IMR-90 (cell line): ENCODE measurements around the gene WASL. TPM values are rescaled to one million over a fixed set of nuclear protein-coding genes. Genes with fewer than 3 reads are reported as not detected.

ENCODE experiments used
- ATAC-seq: fragments of 200-7000 bp; cut with Tn5 transposase; 2 replicates; pipeline ENCODE4 v1.9.1; 2020; ENCODE audit warnings: low read depth, mild to moderate bottlenecking, moderate library complexity
- BruUV-seq: library from RNA; stranded (reverse); fragments of 400-500 nt; replicated peaks from 2 replicates; lab custom pipeline; 2021; lab: Mats Ljungman, UMichigan
- CTCF ChIA-PET: fragments of 300-600 bp; formaldehyde crosslinking; extraction: SDS; loops from one replicate; lab custom pipeline; 2021; ENCODE audit warnings: antibody characterized with exemption; lab: Yijun Ruan, JAX
- POLR2A ChIA-PET: fragments of 300-600 bp; sonication (Branson Sonifier 250); formaldehyde crosslinking; loops from one replicate; lab custom pipeline; 2022; ENCODE audit warnings: antibody characterized with exemption; ENCODE audit not compliant: unreplicated experiment; lab: Charles Lee
- DNase-seq: peaks from one replicate; pipeline ENCODE4 v3.0.0; 2013
- H2AFZ ChIP-seq: replicated peaks from 2 replicates; pipeline ENCODE3; 2013; ENCODE audit warnings: low read length, mild to moderate bottlenecking; ENCODE audit not compliant: poor library complexity
- H2AK5ac ChIP-seq: 2 replicates; pipeline ENCODE4 v1.6.1; 2013; ENCODE audit warnings: low read depth, low read length, inconsistent platforms
- H2AK9ac ChIP-seq: replicated peaks from 2 replicates; pipeline ENCODE3; 2013; ENCODE audit warnings: mild to moderate bottlenecking, low read depth, low read length, moderate library complexity; ENCODE audit not compliant: poor library complexity
- H2BK120ac ChIP-seq: 2 replicates; pipeline ENCODE4 v1.6.1; 2013; ENCODE audit warnings: low read depth, low read length, inconsistent platforms
- H2BK15ac ChIP-seq: 3 replicates; pipeline ENCODE4 v1.6.1; 2013; ENCODE audit warnings: low read depth, low read length, inconsistent platforms
- H2BK20ac ChIP-seq: 2 replicates; pipeline ENCODE4 v1.6.1; 2013; ENCODE audit warnings: low read depth, mild to moderate bottlenecking, inconsistent platforms, low read length, moderate library complexity
- H2BK5ac ChIP-seq: 2 replicates; pipeline ENCODE4 v1.6.1; 2013; ENCODE audit warnings: mild to moderate bottlenecking, low read depth, low read length, inconsistent platforms; ENCODE audit not compliant: poor library complexity, severe bottlenecking
- H3K14ac ChIP-seq: replicated peaks from 2 replicates; pipeline ENCODE4 v1.6.1; 2013; ENCODE audit warnings: low read depth, low read length, inconsistent platforms
- H3K18ac ChIP-seq: 2 replicates; pipeline ENCODE4 v1.6.1; 2013; ENCODE audit warnings: low read depth, low read length, control low read depth
- H3K23ac ChIP-seq: 2 replicates; pipeline ENCODE4 v1.6.1; 2013; ENCODE audit warnings: low read depth, low read length, inconsistent platforms
- H3K27ac ChIP-seq: 2 replicates; pipeline ENCODE4 v1.5.1; 2013; ENCODE audit warnings: mild to moderate bottlenecking, control low read depth, low read length; ENCODE audit not compliant: insufficient read depth
- H3K27me3 ChIP-seq: 2 replicates; pipeline ENCODE4 v1.6.1; 2013; ENCODE audit warnings: low read length; ENCODE audit not compliant: control insufficient read depth, insufficient read depth
- H3K36me3 ChIP-seq: 2 replicates; pipeline ENCODE4 v1.6.1; 2013; ENCODE audit warnings: low read length, mixed read lengths; ENCODE audit not compliant: control insufficient read depth, insufficient read depth
- H3K4ac ChIP-seq: 2 replicates; pipeline ENCODE4 v1.6.1; 2013; ENCODE audit warnings: low read depth, low read length, inconsistent platforms
- H3K4me1 ChIP-seq: 2 replicates; pipeline ENCODE4 v1.6.1; 2013; ENCODE audit warnings: low read length, mixed read lengths; ENCODE audit not compliant: control insufficient read depth, insufficient read depth
- H3K4me2 ChIP-seq: 2 replicates; pipeline ENCODE4 v1.6.1; 2013; ENCODE audit warnings: low read depth, mild to moderate bottlenecking, control low read depth, low read length, moderate library complexity
- H3K4me3 ChIP-seq: 2 replicates; pipeline ENCODE4 v1.5.1; 2013; ENCODE audit warnings: low read depth, mild to moderate bottlenecking, control low read depth, low read length, moderate library complexity; ENCODE audit not compliant: insufficient read depth
- H3K56ac ChIP-seq: 2 replicates; pipeline ENCODE4 v1.6.1; 2013; ENCODE audit warnings: low read length, inconsistent platforms; ENCODE audit not compliant: insufficient read depth; ENCODE audit errors: extremely low read depth
- H3K79me1 ChIP-seq, 2 experiments: 2 replicates each; pipeline ENCODE4 v1.6.1; 2013; ENCODE audit warnings: low read length in 2 of 2, inconsistent platforms in 1 of 2, low read depth in 1 of 2
- H3K9ac ChIP-seq: 2 replicates; pipeline ENCODE4 v1.6.1; 2013; ENCODE audit warnings: low read depth, low read length, control low read depth
- H3K9me1 ChIP-seq: 2 replicates; pipeline ENCODE4 v1.6.1; 2013; ENCODE audit warnings: low read length, inconsistent platforms; ENCODE audit not compliant: insufficient read depth
- H3K9me3 ChIP-seq: 2 replicates; pipeline ENCODE4 v1.6.1; 2013; ENCODE audit warnings: low read length; ENCODE audit not compliant: control insufficient read depth, insufficient read depth
- H4K20me1 ChIP-seq: 2 replicates; pipeline ENCODE4 v1.6.1; 2013; ENCODE audit warnings: low read length, inconsistent platforms; ENCODE audit not compliant: insufficient read depth
- H4K5ac ChIP-seq: 2 replicates; pipeline ENCODE4 v1.6.1; 2013; ENCODE audit warnings: mild to moderate bottlenecking, low read depth, low read length, control low read depth
- H4K8ac ChIP-seq, 2 experiments: 2 replicates each; pipeline ENCODE4 v1.6.1; 2013; ENCODE audit warnings: low read depth in 2 of 2, low read length in 2 of 2, control low read depth in 1 of 2, inconsistent platforms in 1 of 2
- H4K91ac ChIP-seq: 2 replicates; pipeline ENCODE4 v1.6.1; 2013; ENCODE audit warnings: low read depth, low read length, inconsistent platforms; ENCODE audit not compliant: insufficient read depth
- BHLHE40 ChIP-seq: fragments of 150-350 bp; IDR thresholded peaks from 2 replicates; pipeline ENCODE4 v1.6.1; 2016; ENCODE audit warnings: mild to moderate bottlenecking, low read depth, low read length
- CEBPB ChIP-seq: IDR thresholded peaks from 2 replicates; pipeline ENCODE4 v1.6.1; 2012; ENCODE audit warnings: low read depth, low read length, improper control_type of control experiment
- CHD1 ChIP-seq: IDR thresholded peaks from 2 replicates; pipeline ENCODE4 v1.6.1; 2012; ENCODE audit warnings: low read depth, low read length, improper control_type of control experiment
- ELK1 ChIP-seq: fragments of 150-350 bp; IDR thresholded peaks from 2 replicates; pipeline ENCODE4 v1.6.1; 2016; ENCODE audit warnings: low read depth, mild to moderate bottlenecking, low read length, moderate library complexity, borderline replicate concordance
- FOS ChIP-seq: fragments of 150-350 bp; IDR thresholded peaks from 2 replicates; pipeline ENCODE4 v1.6.1; 2016; ENCODE audit warnings: low read depth, low read length
- MAFK ChIP-seq: IDR thresholded peaks from 2 replicates; pipeline ENCODE4 v1.6.1; 2012; ENCODE audit warnings: low read depth, low read length, improper control_type of control experiment
- MAZ ChIP-seq: IDR thresholded peaks from 2 replicates; pipeline ENCODE4 v1.6.1; 2012; ENCODE audit warnings: low read depth, mild to moderate bottlenecking, low read length, improper control_type of control experiment, moderate library complexity, borderline replicate concordance
- MXI1 ChIP-seq: IDR thresholded peaks from 2 replicates; pipeline ENCODE4 v1.6.1; 2012; ENCODE audit warnings: low read depth, mild to moderate bottlenecking, low read length, moderate library complexity, borderline replicate concordance
- NFE2L2 ChIP-seq: fragments of 150-350 bp; IDR thresholded peaks from 2 replicates; pipeline ENCODE4 v1.6.1; 2016; ENCODE audit warnings: low read depth, mild to moderate bottlenecking, low read length
- POLR2A ChIP-seq: IDR thresholded peaks from 2 replicates; pipeline ENCODE4 v1.6.1; 2012; ENCODE audit warnings: mild to moderate bottlenecking, low read depth, low read length
- RAD21 ChIP-seq: IDR thresholded peaks from 2 replicates; pipeline ENCODE4 v1.6.1; 2012; ENCODE audit warnings: low read length, improper control_type of control experiment
- RCOR1 ChIP-seq: IDR thresholded peaks from 2 replicates; pipeline ENCODE4 v1.6.1; 2012; ENCODE audit warnings: mild to moderate bottlenecking, low read length, improper control_type of control experiment; ENCODE audit not compliant: insufficient replicate concordance
- RFX5 ChIP-seq: IDR thresholded peaks from 2 replicates; pipeline ENCODE4 v1.8.0; 2012; ENCODE audit warnings: low read depth, mild to moderate bottlenecking, low read length, moderate library complexity
- SMC3 ChIP-seq: fragments of 150-350 bp; IDR thresholded peaks from 2 replicates; pipeline ENCODE4 v1.6.1; 2016; ENCODE audit warnings: low read depth, mild to moderate bottlenecking, antibody characterized with exemption, low read length, moderate library complexity
- USF2 ChIP-seq: fragments of 150-350 bp; IDR thresholded peaks from 2 replicates; pipeline ENCODE4 v1.6.1; 2017; ENCODE audit warnings: mild to moderate bottlenecking, antibody characterized with exemption, low read length, low read depth
- whole genome bisulfite sequencing, 2 experiments: methylation state at CpG; one replicate each; pipeline versions ENCODE4 v1.1.5 to v1.1.7; 2013; ENCODE audit warnings: missing lambda C conversion rate in 2 of 2; ENCODE audit not compliant: insufficient read length in 1 of 2; ENCODE audit errors: extremely low coverage in 2 of 2; 5-methylcytosine and 5-hydroxymethylcytosine counted together
- dilution Hi-C: fragments of 300-500 bp; cut with HindIII; formaldehyde crosslinking; loops from one replicate; pipeline ENCODE4 v1.14.3; 2018; ENCODE audit warnings: low sequenced_read_pairs; ENCODE audit not compliant: unreplicated experiment
- in situ Hi-C: fragments of 300-500 bp; cut with MboI; formaldehyde crosslinking; loops from 3 replicates; pipeline ENCODE4 v1.14.3; 2019; ENCODE audit warnings: low sequenced_read_pairs, inconsistent platforms, mixed read lengths
- intact Hi-C: fragments of 100-400 bp; cut with micrococcal nuclease; formaldehyde crosslinking; loops from 2 replicates; pipeline ENCODE4 v1.10.0; 2022
- polyA plus RNA-seq, 3 experiments: library from polyadenylated mRNA; depleted of rRNA; stranded (reverse); fragments of >200 nt; gene quantifications; 2 replicates each; pipeline ENCODE4 v1.2.3, GENCODE V29; 2012; ENCODE audit warnings: low replicate concordance in 1 of 3
- total RNA-seq: library from RNA; depleted of rRNA; stranded (reverse); fragments of >200 nt; gene quantifications from 2 replicates; pipeline ENCODE4 v1.2.3, GENCODE V29; 2012
- TF ChIP-seq, protein P1 (sequence below): conservative IDR thresholded peaks from 2 replicates; pipeline ENCODE4 v1.5.1; 2012; ENCODE audit warnings: mild to moderate bottlenecking, low read depth, low read length, improper control_type of control experiment

WASL gene
- total and polyA plus RNA-seq, 2 of the 4 experiments (the other 2 are of a cell fraction), result 2.3 to 7.9 TPM

- dilution Hi-C loops, result no loop called here
- Histone ChIP-seq H3K56ac (no peak overlapping the region), H4K91ac (no peak overlapping the region), H4K5ac (no peak overlapping the region), H2BK120ac (no peak overlapping the region), H3K4ac (no peak overlapping the region), H2AFZ (no peak overlapping the region), H4K20me1 (no peaks in the 10 kb centered on the region), H3K4me2 (no peak overlapping the region), H3K4me1 (no peaks in the 10 kb centered on the region), H3K27ac (no peak overlapping the region), H3K9me3 (no peaks in the 10 kb centered on the region), H3K14ac (no peak overlapping the region), H3K79me1 (no peaks in the 10 kb centered on the region), H3K23ac (no peak overlapping the region), H3K9me1 (no peaks in the 10 kb centered on the region), H3K9ac (no peak overlapping the region), H2BK5ac (no peak overlapping the region), H3K4me3 (no peak overlapping the region), H2BK20ac (no peak overlapping the region), H3K27me3 (no peaks in the 10 kb centered on the region), H2BK15ac (no peak overlapping the region), H2AK9ac (no peak overlapping the region), H4K8ac (no peak overlapping the region), H3K36me3 (no peaks in the 10 kb centered on the region), H3K18ac (no peak overlapping the region), H2AK5ac (no peak overlapping the region)
- ChIA-PET POLR2A (no interaction called here), CTCF (no interaction called here)
- no TSS peak for BruUV-seq
- ATAC-seq (no peak), DNase-seq (no peak)
- intact Hi-C loops, result no loop called here
- no peak for TF ChIP-seq SMC3
- TF ChIP-seq, protein P1, sequence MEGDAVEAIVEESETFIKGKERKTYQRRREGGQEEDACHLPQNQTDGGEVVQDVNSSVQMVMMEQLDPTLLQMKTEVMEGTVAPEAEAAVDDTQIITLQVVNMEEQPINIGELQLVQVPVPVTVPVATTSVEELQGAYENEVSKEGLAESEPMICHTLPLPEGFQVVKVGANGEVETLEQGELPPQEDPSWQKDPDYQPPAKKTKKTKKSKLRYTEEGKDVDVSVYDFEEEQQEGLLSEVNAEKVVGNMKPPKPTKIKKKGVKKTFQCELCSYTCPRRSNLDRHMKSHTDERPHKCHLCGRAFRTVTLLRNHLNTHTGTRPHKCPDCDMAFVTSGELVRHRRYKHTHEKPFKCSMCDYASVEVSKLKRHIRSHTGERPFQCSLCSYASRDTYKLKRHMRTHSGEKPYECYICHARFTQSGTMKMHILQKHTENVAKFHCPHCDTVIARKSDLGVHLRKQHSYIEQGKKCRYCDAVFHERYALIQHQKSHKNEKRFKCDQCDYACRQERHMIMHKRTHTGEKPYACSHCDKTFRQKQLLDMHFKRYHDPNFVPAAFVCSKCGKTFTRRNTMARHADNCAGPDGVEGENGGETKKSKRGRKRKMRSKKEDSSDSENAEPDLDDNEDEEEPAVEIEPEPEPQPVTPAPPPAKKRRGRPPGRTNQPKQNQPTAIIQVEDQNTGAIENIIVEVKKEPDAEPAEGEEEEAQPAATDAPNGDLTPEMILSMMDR, result no peak
- no peak for TF ChIP-seq MXI1
- no peak for TF ChIP-seq ELK1
- no peak for TF ChIP-seq POLR2A
- no peak for TF ChIP-seq CEBPB
- TF ChIP-seq NFE2L2, result no peak
- TF ChIP-seq MAZ, result no peak
- TF ChIP-seq RAD21, result no peak
- TF ChIP-seq USF2, result no peak
- TF ChIP-seq BHLHE40, result no peak
- no peak for TF ChIP-seq RCOR1
- no peak for TF ChIP-seq RFX5
- TF ChIP-seq CHD1, result no peak
- TF ChIP-seq MAFK, result no peak
- TF ChIP-seq FOS, result no peak
- in situ Hi-C loops, result no loop called here
- WGBS, 2 experiments, result no CpG with 5 or more reads among the region's 1 CpG
Observed at GRCh38 chr7:123755338-123755737, 6.5 kb upstream of the WASL start.
